ENCODE measurements around the gene EXOC2.

DNA sequence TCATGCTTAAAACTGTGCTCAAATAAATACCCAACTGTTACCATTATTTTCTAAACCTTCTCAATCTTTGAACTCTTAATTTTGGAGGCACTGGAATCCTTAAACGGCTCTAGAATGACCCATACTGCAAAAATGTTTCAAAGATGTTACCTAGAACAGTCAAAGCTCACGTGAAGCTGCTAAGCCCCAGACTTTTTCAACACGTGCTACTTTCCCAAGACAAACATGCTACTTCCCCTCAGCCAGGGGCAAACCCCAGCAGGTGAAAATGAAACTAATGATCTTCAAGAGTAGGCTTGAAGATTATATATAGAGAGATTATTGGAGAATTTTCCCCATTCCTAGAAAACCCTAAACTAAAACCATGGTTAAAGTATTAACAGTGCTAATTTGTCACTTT is 64.2 kb downstream of the EXOC2 start:
- TF ChIP-seq, protein P1, sequence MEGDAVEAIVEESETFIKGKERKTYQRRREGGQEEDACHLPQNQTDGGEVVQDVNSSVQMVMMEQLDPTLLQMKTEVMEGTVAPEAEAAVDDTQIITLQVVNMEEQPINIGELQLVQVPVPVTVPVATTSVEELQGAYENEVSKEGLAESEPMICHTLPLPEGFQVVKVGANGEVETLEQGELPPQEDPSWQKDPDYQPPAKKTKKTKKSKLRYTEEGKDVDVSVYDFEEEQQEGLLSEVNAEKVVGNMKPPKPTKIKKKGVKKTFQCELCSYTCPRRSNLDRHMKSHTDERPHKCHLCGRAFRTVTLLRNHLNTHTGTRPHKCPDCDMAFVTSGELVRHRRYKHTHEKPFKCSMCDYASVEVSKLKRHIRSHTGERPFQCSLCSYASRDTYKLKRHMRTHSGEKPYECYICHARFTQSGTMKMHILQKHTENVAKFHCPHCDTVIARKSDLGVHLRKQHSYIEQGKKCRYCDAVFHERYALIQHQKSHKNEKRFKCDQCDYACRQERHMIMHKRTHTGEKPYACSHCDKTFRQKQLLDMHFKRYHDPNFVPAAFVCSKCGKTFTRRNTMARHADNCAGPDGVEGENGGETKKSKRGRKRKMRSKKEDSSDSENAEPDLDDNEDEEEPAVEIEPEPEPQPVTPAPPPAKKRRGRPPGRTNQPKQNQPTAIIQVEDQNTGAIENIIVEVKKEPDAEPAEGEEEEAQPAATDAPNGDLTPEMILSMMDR (IDR thresholded peaks at IDR 0.05), result no peak
- no peak for TF ChIP-seq POLR2A (IDR thresholded peaks at IDR 0.05)

Data from breast epithelium (tissue), 3 donors.